ENCODE results near the gene CXCR3.

The CXCR3 gene

GRCh38 chrX:71637848-71638247, 19.5 kb upstream of the CXCR3 start:
- Histone ChIP-seq H3K4me3 (ENCODE audit: low read depth in 1 of 2, low read length in 2 of 2) (no peak overlapping the region), H3K27me3 (ENCODE audit: control insufficient read depth in 1 of 2, insufficient read depth in 2 of 2, low read length in 2 of 2) (no peaks in the 10 kb centered on the region), H3K9me3 (ENCODE audit: control insufficient read depth in 1 of 2, low read length in 2 of 2) (no peaks in the 10 kb centered on the region), H3K36me3 (ENCODE audit: control insufficient read depth in 1 of 2, insufficient read depth in 2 of 2, low read length in 2 of 2) (no peaks in the 10 kb centered on the region), H3K4me1 (ENCODE audit: control insufficient read depth in 1 of 2, insufficient read depth in 2 of 2, low read length in 2 of 2) (peaks cover 0 to 8% of the 10 kb centered on the region in 2 donors), H3K27ac (ENCODE audit: low read depth, low read length) (no peak overlapping the region), H3K9ac (ENCODE audit: low read depth in 1 of 2, low read length in 2 of 2) (no peak overlapping the region)

- no peak overlapping the region for H3K27ac ChIP-seq (ENCODE audit: low read depth, low read length)
- no peak overlapping the region for H3K9ac ChIP-seq (ENCODE audit: low read depth in 1 of 2, low read length in 2 of 2)
- H3K4me1 ChIP-seq (ENCODE audit: control insufficient read depth in 1 of 2, insufficient read depth in 2 of 2, low read length in 2 of 2), result peaks cover 0 to 10% of the 10 kb centered on the region in 2 donors
- H3K9me3 ChIP-seq (ENCODE audit: control insufficient read depth in 1 of 2, low read length in 2 of 2), result no peaks in the 10 kb centered on the region
- no peaks in the 10 kb centered on the region for H3K27me3 ChIP-seq (ENCODE audit: control insufficient read depth in 1 of 2, insufficient read depth in 2 of 2, low read length in 2 of 2)
- H3K36me3 ChIP-seq (ENCODE audit: control insufficient read depth in 1 of 2, insufficient read depth in 2 of 2, low read length in 2 of 2), result no peaks in the 10 kb centered on the region
- no peak overlapping the region for H3K4me3 ChIP-seq (ENCODE audit: low read depth in 1 of 2, low read length in 2 of 2)
Measured at GRCh38 chrX:71637253-71637618, 18.9 kb upstream of the CXCR3 start.

- Histone ChIP-seq H3K4me1 (ENCODE audit: control insufficient read depth in 1 of 2, insufficient read depth in 2 of 2, low read length in 2 of 2) (peaks cover 0 to 10% of the 10 kb centered on the region in 2 donors), H3K9ac (ENCODE audit: low read depth in 1 of 2, low read length in 2 of 2) (no peak overlapping the region), H3K27ac (ENCODE audit: low read depth, low read length) (no peak overlapping the region), H3K4me3 (ENCODE audit: low read depth in 1 of 2, low read length in 2 of 2) (no peak overlapping the region), H3K27me3 (ENCODE audit: control insufficient read depth in 1 of 2, insufficient read depth in 2 of 2, low read length in 2 of 2) (no peaks in the 10 kb centered on the region), H3K36me3 (ENCODE audit: control insufficient read depth in 1 of 2, insufficient read depth in 2 of 2, low read length in 2 of 2) (no peaks in the 10 kb centered on the region), H3K9me3 (ENCODE audit: control insufficient read depth in 1 of 2, low read length in 2 of 2) (no peaks in the 10 kb centered on the region)
Measured at GRCh38 chrX:71636438-71637252, 18.3 kb upstream of the CXCR3 start.

DNA sequence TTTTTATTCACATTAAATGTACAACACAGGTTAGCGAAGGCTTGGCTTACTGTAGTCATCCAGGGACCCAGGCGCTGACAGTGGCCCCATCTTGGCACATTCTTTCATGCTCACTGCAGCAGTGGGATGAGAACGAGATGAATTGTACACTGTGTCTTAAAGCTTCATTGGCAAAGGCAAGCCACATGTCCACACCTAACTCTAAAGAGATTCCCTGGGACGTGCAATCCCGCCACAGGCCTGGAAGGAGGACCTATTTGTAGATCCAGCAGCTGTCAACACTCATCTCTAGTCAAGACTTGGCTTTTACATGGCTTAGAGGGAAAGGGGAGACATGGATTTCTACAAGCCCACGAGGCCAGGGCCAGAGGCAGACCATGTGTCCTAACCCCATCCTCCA, 16.1 kb upstream of the CXCR3 start:
- Histone ChIP-seq H3K27me3 (ENCODE audit: control insufficient read depth in 1 of 2, insufficient read depth in 2 of 2, low read length in 2 of 2) (no peaks in the 10 kb centered on the region), H3K9me3 (ENCODE audit: control insufficient read depth in 1 of 2, low read length in 2 of 2) (no peaks in the 10 kb centered on the region), H3K27ac (ENCODE audit: low read depth, low read length) (no peak overlapping the region), H3K4me3 (ENCODE audit: low read depth in 1 of 2, low read length in 2 of 2) (no peak overlapping the region), H3K4me1 (ENCODE audit: control insufficient read depth in 1 of 2, insufficient read depth in 2 of 2, low read length in 2 of 2) (peaks cover 4 to 10% of the 10 kb centered on the region in 2 donors), H3K9ac (ENCODE audit: low read depth in 1 of 2, low read length in 2 of 2) (no peak overlapping the region), H3K36me3 (ENCODE audit: control insufficient read depth in 1 of 2, insufficient read depth in 2 of 2, low read length in 2 of 2) (no peaks in the 10 kb centered on the region)

DNA sequence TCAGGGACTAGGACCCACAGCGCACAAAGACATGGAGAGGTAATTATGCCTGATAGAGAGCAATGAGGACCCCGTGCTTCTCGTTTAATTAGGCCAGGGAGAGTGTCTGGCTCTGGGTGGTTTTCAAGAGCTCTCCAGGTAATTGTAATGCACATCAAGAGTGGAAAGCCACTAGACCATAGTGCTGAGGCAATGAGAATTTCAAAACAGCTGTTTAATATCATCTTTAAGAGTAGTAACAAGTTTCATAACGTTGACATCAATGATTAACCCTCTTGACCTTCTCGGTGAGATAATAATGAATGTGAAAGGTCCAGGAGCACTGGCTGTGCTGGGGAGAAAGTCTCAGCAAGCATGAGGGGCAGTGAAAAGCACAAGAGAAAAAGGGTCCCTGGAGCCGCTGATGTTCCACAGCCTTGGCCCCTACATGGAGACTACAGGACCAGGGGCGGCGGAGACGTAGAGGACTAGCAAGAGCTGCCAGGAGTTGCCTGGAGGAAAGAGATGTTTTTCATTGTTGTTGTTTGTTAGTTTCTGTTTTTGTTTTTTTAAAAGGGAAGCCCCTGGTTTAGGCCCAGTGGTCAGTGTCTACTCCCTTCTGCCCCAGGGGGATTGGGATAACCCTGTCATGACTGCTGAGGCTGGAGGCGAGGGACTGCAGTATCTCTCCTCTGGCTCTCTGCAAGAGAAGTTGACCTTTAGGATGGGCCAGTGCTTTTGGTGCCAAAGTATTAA, 14.8 kb upstream of the CXCR3 start:
- no peak overlapping the region for H3K27ac ChIP-seq (ENCODE audit: low read depth, low read length)
- peaks cover 5 to 11% of the 10 kb centered on the region in 2 donors for H3K4me1 ChIP-seq (ENCODE audit: control insufficient read depth in 1 of 2, insufficient read depth in 2 of 2, low read length in 2 of 2)
- no peaks in the 10 kb centered on the region for H3K36me3 ChIP-seq (ENCODE audit: control insufficient read depth in 1 of 2, insufficient read depth in 2 of 2, low read length in 2 of 2)
- no peaks in the 10 kb centered on the region for H3K27me3 ChIP-seq (ENCODE audit: control insufficient read depth in 1 of 2, insufficient read depth in 2 of 2, low read length in 2 of 2)
- H3K9me3 ChIP-seq (ENCODE audit: control insufficient read depth in 1 of 2, low read length in 2 of 2), result no peaks in the 10 kb centered on the region
- no peak overlapping the region for H3K9ac ChIP-seq (ENCODE audit: low read depth in 1 of 2, low read length in 2 of 2)
- H3K4me3 ChIP-seq (ENCODE audit: low read depth in 1 of 2, low read length in 2 of 2), result no peak overlapping the region

DNA sequence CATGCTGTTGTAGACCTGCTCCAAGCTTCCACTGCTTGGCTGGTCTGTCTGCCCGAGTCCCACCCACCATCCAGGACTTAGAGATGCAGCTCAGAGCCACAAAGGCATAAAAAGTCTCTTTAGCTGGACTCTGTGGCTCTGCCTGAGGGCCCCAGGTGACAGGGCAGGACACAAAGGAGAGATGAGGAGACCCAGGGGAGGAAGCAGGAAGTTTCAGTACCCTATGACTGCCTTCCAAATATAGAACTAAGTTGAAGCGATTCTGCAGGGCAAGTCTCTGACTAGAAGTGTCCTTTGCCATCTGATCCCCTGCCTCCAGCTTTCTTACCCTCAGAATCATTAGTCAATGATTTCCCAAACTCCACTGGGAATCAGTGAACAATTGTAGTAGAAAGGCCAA, 11.2 kb upstream of the CXCR3 start:
- no peaks in the 10 kb centered on the region for H3K36me3 ChIP-seq (ENCODE audit: control insufficient read depth in 1 of 2, insufficient read depth in 2 of 2, low read length in 2 of 2)
- H3K4me1 ChIP-seq (ENCODE audit: control insufficient read depth in 1 of 2, insufficient read depth in 2 of 2, low read length in 2 of 2), result peaks cover 20 to 26% of the 10 kb centered on the region in 2 donors
- no peaks in the 10 kb centered on the region for H3K27me3 ChIP-seq (ENCODE audit: control insufficient read depth in 1 of 2, insufficient read depth in 2 of 2, low read length in 2 of 2)
- no peak overlapping the region for H3K9ac ChIP-seq (ENCODE audit: low read depth in 1 of 2, low read length in 2 of 2)
- no peaks in the 10 kb centered on the region for H3K9me3 ChIP-seq (ENCODE audit: control insufficient read depth in 1 of 2, low read length in 2 of 2)
- H3K4me3 ChIP-seq (ENCODE audit: low read depth in 1 of 2, low read length in 2 of 2), result no peak overlapping the region
- H3K27ac ChIP-seq (ENCODE audit: low read depth, low read length), result no peak overlapping the region

GRCh38 chrX:71627588-71628404, 9.5 kb upstream of the CXCR3 start:
- Histone ChIP-seq H3K4me3 (ENCODE audit: low read depth in 1 of 2, low read length in 2 of 2) (no peak overlapping the region), H3K27me3 (ENCODE audit: control insufficient read depth in 1 of 2, insufficient read depth in 2 of 2, low read length in 2 of 2) (no peaks in the 10 kb centered on the region), H3K27ac (ENCODE audit: low read depth, low read length) (no peak overlapping the region), H3K36me3 (ENCODE audit: control insufficient read depth in 1 of 2, insufficient read depth in 2 of 2, low read length in 2 of 2) (no peaks in the 10 kb centered on the region), H3K4me1 (ENCODE audit: control insufficient read depth in 1 of 2, insufficient read depth in 2 of 2, low read length in 2 of 2) (peaks cover 35 to 37% of the 10 kb centered on the region in 2 donors), H3K9me3 (ENCODE audit: control insufficient read depth in 1 of 2, low read length in 2 of 2) (no peaks in the 10 kb centered on the region), H3K9ac (ENCODE audit: low read depth in 1 of 2, low read length in 2 of 2) (no peak overlapping the region)

DNA sequence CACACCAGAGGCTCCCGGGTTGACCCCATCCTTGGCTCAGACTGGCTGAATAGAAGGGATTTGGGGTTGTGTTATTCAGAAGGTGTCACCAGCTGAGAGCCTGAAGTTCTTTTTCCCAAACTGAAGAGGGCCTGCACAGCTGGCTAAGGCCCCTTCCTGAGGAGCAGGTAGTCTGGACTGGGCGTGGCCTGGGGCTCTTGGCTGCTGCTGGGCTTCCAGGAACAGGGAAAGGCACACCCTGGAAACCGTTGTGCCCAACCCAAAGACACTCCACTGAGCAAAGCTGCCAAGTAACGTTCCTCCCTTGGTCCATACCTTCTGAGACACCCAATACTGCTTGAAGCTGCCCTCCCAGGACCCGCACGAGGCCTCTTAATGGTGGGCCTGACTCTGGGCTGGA, 8.3 kb upstream of the CXCR3 start:
- Histone ChIP-seq H3K36me3 (ENCODE audit: control insufficient read depth in 1 of 2, insufficient read depth in 2 of 2, low read length in 2 of 2) (no peaks in the 10 kb centered on the region), H3K27ac (ENCODE audit: low read depth, low read length) (peak overlapping the region; percentile 10), H3K4me3 (ENCODE audit: low read depth in 1 of 2, low read length in 2 of 2) (no peak overlapping the region), H3K9me3 (ENCODE audit: control insufficient read depth in 1 of 2, low read length in 2 of 2) (no peaks in the 10 kb centered on the region), H3K9ac (ENCODE audit: low read depth in 1 of 2, low read length in 2 of 2) (no peak overlapping the region), H3K4me1 (ENCODE audit: control insufficient read depth in 1 of 2, insufficient read depth in 2 of 2, low read length in 2 of 2) (peaks cover 44 to 46% of the 10 kb centered on the region in 2 donors), H3K27me3 (ENCODE audit: control insufficient read depth in 1 of 2, insufficient read depth in 2 of 2, low read length in 2 of 2) (no peaks in the 10 kb centered on the region)

DNA sequence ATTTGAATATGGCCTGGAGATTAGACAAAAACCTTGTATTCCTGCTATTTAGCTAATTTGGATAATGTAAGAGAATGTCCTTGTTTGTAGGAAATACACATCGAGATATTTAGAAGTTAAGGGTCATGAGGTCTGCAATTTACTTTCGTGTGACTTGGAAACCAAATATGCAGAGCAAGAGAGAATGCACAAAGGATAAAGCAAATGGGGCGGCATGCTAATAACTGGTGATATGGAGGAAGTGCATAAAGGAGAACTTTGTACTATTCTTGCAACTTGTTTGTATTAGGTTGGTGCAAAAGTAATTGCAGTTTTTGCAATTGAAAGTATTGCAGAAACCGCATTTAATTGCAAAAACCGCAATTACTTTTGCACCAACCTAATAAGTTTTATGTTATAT, 7.2 kb upstream of the CXCR3 start:
- Histone ChIP-seq H3K9ac (ENCODE audit: low read depth in 1 of 2, low read length in 2 of 2) (no peak overlapping the region), H3K4me1 (ENCODE audit: control insufficient read depth in 1 of 2, insufficient read depth in 2 of 2, low read length in 2 of 2) (peaks cover 45 to 46% of the 10 kb centered on the region in 2 donors), H3K27me3 (ENCODE audit: control insufficient read depth in 1 of 2, insufficient read depth in 2 of 2, low read length in 2 of 2) (no peaks in the 10 kb centered on the region), H3K36me3 (ENCODE audit: control insufficient read depth in 1 of 2, insufficient read depth in 2 of 2, low read length in 2 of 2) (no peaks in the 10 kb centered on the region), H3K27ac (ENCODE audit: low read depth, low read length) (no peak overlapping the region), H3K9me3 (ENCODE audit: control insufficient read depth in 1 of 2, low read length in 2 of 2) (no peaks in the 10 kb centered on the region), H3K4me3 (ENCODE audit: low read depth in 1 of 2, low read length in 2 of 2) (no peak overlapping the region)

DNA sequence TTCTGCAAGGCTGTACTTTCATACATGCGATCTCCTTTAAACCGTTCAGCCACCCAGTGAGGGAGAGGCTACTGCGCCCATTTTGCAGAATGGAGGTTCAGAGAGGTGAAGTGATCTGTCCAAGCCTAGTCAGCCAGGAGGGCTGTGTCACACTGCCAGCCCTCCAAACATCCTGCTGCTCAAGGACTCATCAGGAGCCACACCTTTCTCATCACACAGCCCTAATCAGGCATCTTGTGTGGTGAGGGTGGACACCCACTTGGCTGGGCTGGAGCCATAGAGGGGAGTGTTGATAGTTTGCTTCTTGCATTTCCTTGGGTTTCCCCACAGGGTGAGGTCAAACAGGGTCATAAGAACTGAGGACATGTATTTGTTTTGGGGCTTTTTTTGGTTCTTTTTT, 5.4 kb upstream of the CXCR3 start:
- H3K9ac ChIP-seq (ENCODE audit: low read depth in 1 of 2, low read length in 2 of 2), result no peak overlapping the region
- H3K36me3 ChIP-seq (ENCODE audit: control insufficient read depth in 1 of 2, insufficient read depth in 2 of 2, low read length in 2 of 2), result no peaks in the 10 kb centered on the region
- peak overlapping the region; percentile 81 for H3K27ac ChIP-seq (ENCODE audit: low read depth, low read length)

More for the DNA sequence above, 5.4 kb upstream of the CXCR3 start:
- Histone ChIP-seq H3K27me3 (ENCODE audit: control insufficient read depth in 1 of 2, insufficient read depth in 2 of 2, low read length in 2 of 2) (no peaks in the 10 kb centered on the region), H3K4me3 (ENCODE audit: low read depth in 1 of 2, low read length in 2 of 2) (no peak overlapping the region), H3K9me3 (ENCODE audit: control insufficient read depth in 1 of 2, low read length in 2 of 2) (no peaks in the 10 kb centered on the region), H3K4me1 (ENCODE audit: control insufficient read depth in 1 of 2, insufficient read depth in 2 of 2, low read length in 2 of 2) (peaks cover 52 to 59% of the 10 kb centered on the region in 2 donors)

Measured in duodenal mucosa (tissue), 2 donors.